NCI-H2107 treated with DMSO at 0.1 percent for 48 hours (cell line): ENCODE measurements around the gene COX7A2.

ENCODE experiments used
- DNase-seq: peaks from one replicate; lab custom pipeline; 2025; ENCODE audit not compliant: unreplicated experiment; lab: John Stamatoyannopoulos, UW

Gene COX7A2

DNA sequence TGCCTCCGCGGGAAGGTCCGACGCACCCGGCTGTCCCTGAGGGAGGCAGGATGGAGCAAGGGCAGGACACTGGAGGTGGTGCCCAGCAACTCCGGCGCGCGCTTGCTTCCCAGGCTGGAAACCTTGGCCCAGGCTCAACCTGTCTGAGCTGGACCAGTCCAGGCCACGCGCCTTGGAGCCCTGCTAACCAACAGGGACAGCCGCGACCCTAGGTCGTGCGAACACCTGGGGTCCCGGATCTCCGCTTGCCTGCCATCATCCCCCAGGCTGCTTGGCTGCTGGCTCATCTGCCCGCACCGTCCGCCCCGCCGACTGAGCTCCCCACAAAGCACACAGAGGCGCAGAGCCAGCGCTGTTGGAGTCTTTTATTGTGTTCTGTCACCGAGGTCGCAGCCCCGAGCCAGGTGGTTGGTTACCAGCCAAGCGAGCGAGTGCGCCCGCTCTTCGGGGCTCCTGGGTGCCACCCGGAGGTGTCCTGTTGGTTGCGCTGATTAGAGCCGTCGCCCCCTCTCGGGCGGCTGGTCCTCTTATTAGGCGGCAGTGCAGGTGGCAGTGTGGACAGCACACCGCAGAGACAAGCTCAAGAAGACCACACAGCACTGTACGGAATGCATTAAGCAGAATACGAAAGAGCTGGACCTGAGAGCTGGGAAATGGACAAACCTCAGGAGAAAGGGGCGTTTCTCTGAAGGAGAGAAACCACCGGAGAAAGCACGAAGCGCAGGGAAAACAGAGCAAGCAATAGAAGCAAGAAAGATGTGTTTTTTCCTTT lies 41.5 kb downstream of the COX7A2 start:
- no peak for DNase-seq

DNA sequence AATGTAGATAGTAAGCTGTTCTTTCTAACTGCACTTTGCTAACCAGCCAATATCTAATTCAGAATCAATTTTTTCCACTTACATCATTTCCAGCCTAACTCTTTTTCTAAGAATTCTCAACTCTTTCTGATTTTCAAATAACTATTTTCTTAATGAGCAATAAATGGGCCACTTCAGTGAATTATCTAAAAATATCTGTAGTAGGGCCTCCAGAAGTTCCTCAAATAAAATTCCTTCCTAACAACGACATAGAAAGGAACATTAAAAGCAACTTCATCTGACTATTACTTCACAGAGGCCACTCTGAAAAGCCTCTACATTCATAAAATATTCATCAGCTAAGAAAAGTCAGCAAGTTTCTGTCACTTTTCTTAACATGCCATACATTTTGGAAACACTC lies 42.6 kb downstream of the COX7A2 start:
- DNase-seq: no peak

GRCh38 chr6:75199889-75200288 lies 43.7 kb downstream of the COX7A2 start:
- DNase-seq: no peak

DNA sequence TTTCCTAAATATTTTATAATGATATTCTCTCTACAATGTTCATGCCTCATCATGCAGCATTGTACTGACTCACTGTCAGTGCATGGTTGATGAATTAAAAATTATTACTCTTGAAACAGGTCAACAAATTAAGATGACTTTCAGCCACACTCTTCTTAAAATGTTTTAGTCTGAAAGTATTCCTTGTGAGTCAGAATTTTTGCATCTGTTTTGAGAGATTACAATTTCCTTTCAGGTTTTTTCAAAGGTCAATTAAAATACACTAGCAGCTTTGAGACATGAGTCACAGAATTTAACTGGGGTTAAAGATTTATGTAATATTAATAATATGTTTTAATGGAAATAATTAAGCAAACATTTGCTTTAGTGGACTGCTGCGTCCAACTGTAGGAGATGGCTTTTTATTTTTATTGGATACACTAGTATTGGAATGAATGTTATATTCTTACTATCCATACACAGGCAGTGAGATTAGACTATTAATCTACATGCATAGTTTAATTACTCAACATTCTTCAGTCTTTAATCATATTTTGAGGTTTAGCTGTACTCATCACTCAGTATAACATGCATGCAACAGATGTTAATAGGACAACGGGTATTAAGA lies 47.4 kb downstream of the COX7A2 start:
- DNase-seq: no peak

- DNase-seq: no peak
These were observed 55.2 kb downstream of the COX7A2 start for GRCh38 chr6:75188221-75188925.
